HepG2 (cell line): ENCODE measurements around the gene PASK. TPM values are rescaled to one million over a fixed set of nuclear protein-coding genes. Genes with fewer than 3 reads are reported as not detected.

ENCODE experiments used
- ATF7-NPFF ChIP-seq: sonication (generic); formaldehyde crosslinking; IDR thresholded peaks from 2 replicates; pipeline ENCODE4 v1.8.1; 2023; ENCODE audit warnings: mild to moderate bottlenecking, low read depth, missing genetic modification reagents, moderate library complexity
- E2F5 ChIP-seq: sonication (generic); formaldehyde crosslinking; conservative IDR thresholded peaks from 2 replicates; pipeline ENCODE4 v1.4.0; 2020; ENCODE audit warnings: missing genetic modification reagents
- HNRNPUL1 ChIP-seq: fragments of 200-400 bp; formaldehyde crosslinking; IDR thresholded peaks from 2 replicates; pipeline ENCODE4 v1.6.1; 2017; ENCODE audit warnings: low read depth, mild to moderate bottlenecking, low read length, moderate library complexity
- KLF15 ChIP-seq: sonication (generic); formaldehyde crosslinking; IDR thresholded peaks from 2 replicates; pipeline ENCODE4 v1.8.1; 2023; ENCODE audit warnings: borderline replicate concordance, mild to moderate bottlenecking, inconsistent platforms, missing genetic modification reagents, mixed read lengths
- RBM22 ChIP-seq: fragments of 200-400 bp; formaldehyde crosslinking; optimal IDR thresholded peaks from 2 replicates; pipeline ENCODE3; 2017; ENCODE audit warnings: mild to moderate bottlenecking, low read length, moderate library complexity
- ZBTB42 ChIP-seq: sonication (generic); formaldehyde crosslinking; IDR thresholded peaks from 2 replicates; pipeline ENCODE4 v1.5.0; 2020; ENCODE audit warnings: mild to moderate bottlenecking, missing genetic modification reagents
- ZBTB49 ChIP-seq: sonication (generic); formaldehyde crosslinking; IDR thresholded peaks from 2 replicates; pipeline ENCODE4 v1.4.0; 2020; ENCODE audit warnings: missing genetic modification reagents, borderline replicate concordance
- ZNF318 ChIP-seq: sonication (generic); formaldehyde crosslinking; IDR thresholded peaks from 2 replicates; pipeline ENCODE4 v1.4.0; 2020; ENCODE audit warnings: mild to moderate bottlenecking, missing genetic modification reagents
- ZNF510 ChIP-seq: sonication (generic); formaldehyde crosslinking; IDR thresholded peaks from 2 replicates; pipeline ENCODE4 v1.4.0; 2020; ENCODE audit warnings: low read depth, mild to moderate bottlenecking, missing genetic modification reagents
- polyA plus RNA-seq, 8 experiments: library from polyadenylated mRNA; depleted of rRNA in 3 of 8; stranded (reverse) in 7 of 8; unstranded in 1 of 8; fragments of >200 nt; fragmentation: Illumina TruSeq in 4 of 8; extraction: Trizol in 4 of 8; gene quantifications; 2 replicates each; pipeline versions ENCODE4 v1.2.1 to v1.2.3, GENCODE V29; 2011 to 2016; ENCODE audit warnings: low read depth in 4 of 8, missing spikeins in 1 of 8, mixed read lengths in 1 of 8; ENCODE audit not compliant: insufficient read depth in 1 of 8
- total RNA-seq, 5 experiments: library from RNA; depleted of rRNA; stranded (reverse); fragments of >200 nt; fragmentation: Illumina TruSeq; extraction: Trizol; gene quantifications; 2 replicates each; pipeline ENCODE4 v1.2.3, GENCODE V29; 2016; ENCODE audit warnings: low read depth in 1 of 5
- TF ChIP-seq, protein P1 (sequence below): sonication (generic); formaldehyde crosslinking; IDR thresholded peaks from 2 replicates; pipeline ENCODE4 v1.5.0; 2020; ENCODE audit warnings: mild to moderate bottlenecking, low read depth, missing genetic modification reagents, borderline replicate concordance
- TF ChIP-seq, protein P2 (sequence below): IDR thresholded peaks from 2 replicates; pipeline ENCODE4 v1.6.1; 2016; ENCODE audit warnings: missing biosample characterization, missing genetic modification reagents, low read depth

PASK gene
- total and polyA plus RNA-seq, 2 of the 13 experiments (the other 11 are each of a cell fraction or from before 2014, with no cell fraction given) = 6.9 to 17.0 TPM

- TF ChIP-seq ZBTB49 (CRISPR knock-in tag) = peak; percentile 95
- peak; percentile 80; the same call in 1 of the 2 replicates for TF ChIP-seq KLF15 (CRISPR knock-in tag)
- TF ChIP-seq, protein P1, sequence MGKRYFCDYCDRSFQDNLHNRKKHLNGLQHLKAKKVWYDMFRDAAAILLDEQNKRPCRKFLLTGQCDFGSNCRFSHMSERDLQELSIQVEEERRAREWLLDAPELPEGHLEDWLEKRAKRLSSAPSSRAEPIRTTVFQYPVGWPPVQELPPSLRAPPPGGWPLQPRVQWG (CRISPR knock-in tag) = no peak
- TF ChIP-seq ZBTB42 (CRISPR knock-in tag) = no peak; the same call in 1 of the 2 replicates
- peak; percentile 95; the same call in 1 of the 2 replicates for TF ChIP-seq ZNF318 (CRISPR knock-in tag)
- TF ChIP-seq, protein P2, sequence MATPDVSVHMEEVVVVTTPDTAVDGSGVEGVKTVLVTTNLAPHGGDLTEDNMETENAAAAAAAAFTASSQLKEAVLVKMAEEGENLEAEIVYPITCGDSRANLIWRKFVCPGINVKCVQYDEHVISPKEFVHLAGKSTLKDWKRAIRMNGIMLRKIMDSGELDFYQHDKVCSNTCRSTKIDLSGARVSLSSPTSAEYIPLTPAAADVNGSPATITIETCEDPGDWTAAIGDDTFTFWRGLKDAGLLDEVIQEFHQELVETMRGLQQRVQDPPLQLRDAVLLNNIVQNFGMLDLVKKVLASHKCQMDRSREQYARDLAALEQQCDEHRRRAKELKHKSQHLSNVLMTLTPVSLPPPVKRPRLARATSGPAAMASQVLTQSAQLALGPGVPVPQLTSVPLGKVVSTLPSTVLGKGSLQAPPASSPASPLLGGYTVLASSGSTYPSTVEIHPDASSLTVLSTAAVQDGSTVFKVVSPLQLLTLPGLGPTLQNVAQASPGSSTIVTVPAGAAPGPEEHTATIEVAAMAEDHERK (CRISPR knock-in tag) = peak; percentile 83
- TF ChIP-seq HNRNPUL1 = peak; percentile 94
- TF ChIP-seq RBM22 = no peak
- TF ChIP-seq ATF7-NPFF (CRISPR knock-in tag) = peak; percentile 98
- TF ChIP-seq ZNF510 (CRISPR knock-in tag) = peak; percentile 68
- peak; percentile 92 for TF ChIP-seq E2F5 (CRISPR knock-in tag)
Measured at GRCh38 chr2:241102239-241102803, 47.0 kb downstream of the PASK start, which contains the start of gene MTERF4 (continued).
